Activated effector memory CD4-positive, alpha-beta T cell treated with Interleukin-2 at 50 U/mL for 16 hours (primary cell): ENCODE data around the gene WIZ.

ENCODE experiments used
- DNase-seq: peaks from one replicate; pipeline ENCODE4 v3.0.0-alpha.2; 2020

The WIZ gene

GRCh38 chr19:15443838-15444237, 5.9 kb downstream of the WIZ start:
- DNase-seq, result no peak

- DNase-seq, result no peak
Measured at GRCh38 chr19:15443325-15443724, 6.4 kb downstream of the WIZ start.

GRCh38 chr19:15442142-15442920, 7.4 kb downstream of the WIZ start:
- no peak for DNase-seq

GRCh38 chr19:15441317-15441716, 8.4 kb downstream of the WIZ start:
- no peak for DNase-seq

- no peak for DNase-seq
Measured at GRCh38 chr19:15439821-15440641, 9.7 kb downstream of the WIZ start.

- no peak for DNase-seq
Measured at GRCh38 chr19:15439078-15439799, 10.5 kb downstream of the WIZ start.

GRCh38 chr19:15438577-15438976, 11.2 kb downstream of the WIZ start:
- no peak for DNase-seq

GRCh38 chr19:15438124-15438496, 11.6 kb downstream of the WIZ start:
- no peak for DNase-seq

- no peak for DNase-seq
Measured at GRCh38 chr19:15437355-15438123, 12.2 kb downstream of the WIZ start.

GRCh38 chr19:15436826-15437110, 13.0 kb downstream of the WIZ start:
- no peak for DNase-seq

- DNase-seq, result no peak
Measured at GRCh38 chr19:15436012-15436825, 13.5 kb downstream of the WIZ start.

GRCh38 chr19:15433519-15434069, 16.2 kb downstream of the WIZ start:
- no peak for DNase-seq

GRCh38 chr19:15432629-15433518, 16.9 kb downstream of the WIZ start:
- DNase-seq, result peak; percentile 91

- DNase-seq, result no peak
Measured at GRCh38 chr19:15432018-15432494, 17.7 kb downstream of the WIZ start.

- no peak for DNase-seq
Measured at GRCh38 chr19:15431396-15432017, 18.2 kb downstream of the WIZ start.

- DNase-seq, result no peak
Measured at GRCh38 chr19:15430526-15431120, 19.1 kb downstream of the WIZ start.

GRCh38 chr19:15429825-15430467, 19.8 kb downstream of the WIZ start:
- DNase-seq, result no peak

GRCh38 chr19:15428956-15429824, 20.6 kb downstream of the WIZ start:
- DNase-seq, result no peak
